ENCODE measurements around the gene KRTAP6-2.

- TF ChIP-seq CTCF (IDR thresholded peaks at IDR 0.05 in 2 of 3, conservative IDR thresholded peaks at IDR 0.05 in 1 of 3; ENCODE audit: borderline replicate concordance in 1 of 3, insufficient read depth in 1 of 3, low read depth in 2 of 3, low read length in 2 of 3) (no peak), SIN3A (IDR thresholded peaks at IDR 0.05; ENCODE audit: low read depth) (no peak), POLR2A (IDR thresholded peaks at IDR 0.05; ENCODE audit: borderline replicate concordance, extremely low read depth, insufficient read depth, insufficient read length) (no peak)
Observed at GRCh38 chr21:30598802-30599201, at the start of gene KRTAP6-2.

Data from HCT116 (cell line).